HG03097 (cell line): Measurements from ENCODE around the gene UPP1.
A peak's percentile ranks its signal among the peaks of the same experiment; 100 is the strongest.

Experiments
- ATAC-seq: cut with Tn5 transposase; IDR thresholded peaks from one replicate; pipeline ENCODE4 v1.9.1; 2021; ENCODE audit not compliant: unreplicated experiment, low FRiP score

UPP1 gene

GRCh38 chr7:48084727-48085432 is 4.2 kb upstream of the UPP1 start:
- ATAC-seq, result peak; percentile 60

DNA sequence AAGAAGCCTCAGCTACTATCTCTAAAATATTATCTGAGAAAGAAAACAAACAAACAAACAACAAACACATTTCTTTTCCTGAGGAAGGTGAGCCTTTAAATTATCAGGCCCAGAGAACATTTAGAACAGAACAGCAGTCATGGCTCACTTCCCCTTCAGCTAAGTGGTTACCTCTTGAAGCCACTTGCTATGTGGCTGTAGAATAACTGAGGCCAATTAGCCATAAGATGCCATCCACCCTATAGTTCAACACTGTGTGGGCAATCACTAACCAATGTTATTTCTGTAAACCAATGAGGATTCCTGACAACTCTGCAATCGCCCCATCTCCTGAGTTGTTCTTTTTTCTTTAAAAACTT is 3.7 kb upstream of the UPP1 start:
- ATAC-seq, result no peak

- no peak for ATAC-seq
These were observed 3.1 kb upstream of the UPP1 start for GRCh38 chr7:48085942-48086341.

- no peak for ATAC-seq
These were observed 1.7 kb upstream of the UPP1 start for GRCh38 chr7:48087349-48087748.

DNA sequence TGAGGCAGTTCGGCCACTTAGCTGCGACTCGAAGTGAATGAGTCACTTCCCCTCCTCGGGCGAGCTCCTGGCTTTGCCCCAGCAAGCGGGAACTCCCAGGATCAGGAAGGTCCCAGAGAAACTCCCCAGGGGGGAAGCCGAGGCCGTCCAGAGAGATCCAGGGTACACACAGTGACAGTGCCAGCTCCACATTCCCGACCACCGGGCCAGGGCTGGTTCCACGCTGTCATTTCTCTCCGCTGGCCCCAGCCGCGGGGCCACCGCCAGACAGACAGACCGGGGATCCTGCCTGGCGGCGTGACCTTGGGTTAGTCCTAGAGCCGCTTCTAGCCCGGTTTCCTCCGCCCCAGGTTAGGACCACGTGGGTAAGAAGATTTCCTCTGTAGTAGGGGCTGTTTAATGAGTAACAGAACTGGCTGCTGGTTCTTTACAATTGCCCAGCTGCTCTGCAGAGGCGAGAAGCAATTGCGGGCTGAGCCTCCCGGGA is 463 bp upstream of the UPP1 start:
- ATAC-seq, result peak; percentile 72

GRCh38 chr7:48090095-48090805 is 1.2 kb downstream of the UPP1 start:
- ATAC-seq, result no peak

DNA sequence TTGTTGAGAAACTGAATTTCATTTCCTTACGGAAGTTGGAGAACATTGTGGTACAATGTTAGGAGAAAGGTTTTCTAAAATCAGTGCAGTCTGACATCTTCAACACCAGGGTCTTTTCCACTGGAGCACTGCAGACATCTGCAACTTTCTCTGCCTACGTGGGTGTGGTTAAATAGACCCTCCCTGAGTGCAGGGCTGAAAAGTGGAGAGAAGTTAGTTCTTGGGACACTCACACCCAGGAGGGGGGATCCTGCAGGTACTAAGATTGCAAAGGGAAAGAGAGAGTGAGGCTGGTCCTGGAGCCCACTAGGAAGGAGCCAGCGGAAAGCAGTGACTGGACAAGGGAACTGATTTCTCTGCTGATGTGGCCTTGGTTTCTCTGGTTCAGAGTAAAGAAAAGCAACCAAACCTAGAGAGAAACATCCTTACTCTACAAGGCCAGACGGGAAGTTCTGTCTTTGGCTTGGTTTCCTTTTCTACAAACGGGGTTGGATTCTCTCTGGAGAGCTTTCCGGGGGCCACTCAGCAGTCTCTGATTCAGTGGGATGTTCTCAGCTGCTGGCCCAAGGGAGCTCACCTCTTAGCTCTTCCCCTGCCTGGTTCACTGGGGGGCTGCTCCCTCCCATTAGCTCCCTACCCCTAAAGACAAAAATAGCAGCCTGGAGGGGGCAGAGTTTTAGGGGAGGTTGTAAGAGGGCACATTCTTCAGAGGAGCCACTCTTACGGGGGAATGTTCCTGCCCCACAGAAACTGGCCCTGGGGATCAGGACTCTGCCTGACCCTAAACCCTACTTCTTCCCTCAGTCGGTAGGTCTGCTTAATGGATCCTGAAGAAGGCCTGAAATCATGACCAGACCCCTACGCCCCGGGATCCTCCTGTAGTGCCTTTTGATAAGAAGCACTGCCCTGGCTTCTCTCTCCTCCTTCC is 2.7 kb downstream of the UPP1 start:
- ATAC-seq, result no peak

GRCh38 chr7:48094861-48095293 is 5.8 kb downstream of the UPP1 start:
- no peak for ATAC-seq

DNA sequence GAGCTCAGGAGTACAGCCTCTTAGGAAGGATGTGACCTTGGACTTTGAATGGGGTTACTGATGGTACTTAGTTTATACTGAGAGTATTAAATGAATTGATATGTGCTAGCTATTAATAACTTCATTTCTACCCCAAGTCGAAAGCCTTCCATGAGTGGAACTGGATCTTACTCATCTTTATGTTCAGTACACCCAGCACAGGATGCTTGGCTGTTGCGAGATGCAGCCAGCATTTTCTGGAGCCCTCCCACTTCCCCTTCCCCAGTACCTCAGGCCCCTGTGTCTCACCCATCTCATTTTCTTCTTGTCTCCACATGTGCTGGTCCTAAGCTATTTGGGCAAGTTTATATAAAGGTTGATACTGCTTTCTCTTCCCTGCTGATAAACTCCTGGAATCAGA is 7.2 kb downstream of the UPP1 start:
- no peak for ATAC-seq

- no peak for ATAC-seq
These were observed 8.6 kb downstream of the UPP1 start for GRCh38 chr7:48097521-48098231.

DNA sequence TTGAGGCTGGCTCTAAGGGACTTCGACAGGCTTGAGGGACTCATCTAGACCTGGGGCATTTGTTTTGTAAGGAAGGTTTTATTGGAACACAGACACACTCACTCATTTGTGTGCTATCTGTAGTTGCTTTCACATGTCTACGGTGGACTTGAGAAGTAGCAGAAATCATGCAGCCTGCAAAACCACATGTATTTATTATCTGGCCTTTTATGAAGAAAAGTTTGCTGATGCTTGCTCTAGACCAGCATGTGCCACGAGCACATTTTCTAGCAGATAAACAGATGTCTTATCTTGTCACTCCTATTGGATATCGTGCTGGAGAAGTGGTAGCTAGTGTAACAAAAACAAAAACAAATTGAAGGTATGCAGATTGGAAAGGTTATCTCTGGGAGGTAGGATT is 9.8 kb downstream of the UPP1 start:
- ATAC-seq, result no peak

DNA sequence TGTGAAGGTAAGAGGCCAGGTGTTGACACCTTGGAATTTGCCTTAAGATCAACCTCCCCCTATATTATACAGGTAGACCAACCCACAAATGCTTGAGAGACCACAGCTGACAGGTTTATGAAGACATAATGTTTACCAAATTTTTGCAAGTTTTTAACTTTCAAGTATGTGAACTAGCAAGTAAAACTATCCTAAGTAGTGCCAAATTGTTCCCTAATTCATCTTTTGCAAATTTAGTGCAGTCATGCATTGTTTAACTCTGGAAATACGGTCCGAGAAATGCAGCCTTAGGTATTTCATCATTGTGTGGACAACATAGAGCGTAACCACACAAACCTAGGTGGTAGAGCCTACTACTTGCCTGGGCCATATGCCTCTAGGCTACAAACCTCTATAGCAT is 10.7 kb downstream of the UPP1 start:
- ATAC-seq, result no peak

DNA sequence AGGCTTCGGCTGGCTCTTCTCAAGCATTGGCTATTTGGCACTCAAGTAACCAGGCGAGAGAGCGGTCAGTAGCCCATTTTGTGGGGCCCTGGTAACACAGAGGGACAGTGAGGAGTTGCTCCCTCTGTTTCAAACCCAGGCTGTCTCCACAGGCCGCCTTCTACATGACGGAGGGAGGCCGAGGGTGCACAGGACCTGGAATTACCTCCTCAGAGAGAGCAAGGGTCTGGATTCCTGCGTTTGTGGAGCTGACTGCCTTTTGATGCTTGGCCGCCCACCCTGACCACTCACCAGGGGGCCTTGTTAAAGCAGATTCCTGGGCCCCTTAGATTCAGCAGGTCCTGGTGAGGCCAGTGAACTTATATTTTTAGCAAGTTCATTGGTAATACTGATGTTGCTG is 12.3 kb downstream of the UPP1 start:
- ATAC-seq, result no peak

GRCh38 chr7:48101968-48102367 is 12.9 kb downstream of the UPP1 start:
- ATAC-seq, result no peak

DNA sequence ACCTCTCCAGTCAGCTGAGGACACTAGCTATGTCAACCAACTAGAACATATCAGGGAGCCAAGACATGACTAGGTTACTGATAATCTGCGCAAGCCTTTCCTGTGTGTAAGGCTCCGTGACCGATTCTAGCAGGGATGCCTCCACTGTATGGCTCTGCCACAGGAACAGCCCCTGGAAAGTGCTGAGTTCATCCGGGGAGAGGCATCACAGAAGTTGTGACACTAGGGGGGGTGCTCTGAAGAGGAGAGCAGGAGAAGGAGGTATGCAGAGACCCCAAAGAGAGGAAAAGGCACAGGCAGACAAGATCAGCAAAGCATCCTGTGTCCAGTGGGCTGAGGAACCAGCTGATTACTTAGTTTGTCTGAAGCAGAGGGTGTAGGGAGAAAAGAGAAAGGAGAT is 13.5 kb downstream of the UPP1 start:
- ATAC-seq, result no peak

GRCh38 chr7:48105045-48105444 is 16.0 kb downstream of the UPP1 start:
- no peak for ATAC-seq

GRCh38 chr7:48106906-48107659 is 18.0 kb downstream of the UPP1 start:
- no peak for ATAC-seq

GRCh38 chr7:48107926-48108472 is 18.9 kb downstream of the UPP1 start:
- ATAC-seq, result no peak
